A549 (cell line): ENCODE data around the gene IL21R. TPM values are rescaled to one million over a fixed set of nuclear protein-coding genes. Genes with fewer than 3 reads are reported as not detected.

Experiments used
- ATAC-seq, 2 experiments: fragments of 200-7000 bp in 1 of 2; fragments of >200 bp in 1 of 2; cut with Nextera tagmentation in 1 of 2; cut with Tn5 transposase in 1 of 2; 3 replicates each; pipeline versions ENCODE4 v1.8.0 to v1.9.1; 2018 to 2020; ENCODE audit warnings: mild to moderate bottlenecking in 1 of 2, moderate library complexity in 1 of 2
- CTCF ChIA-PET: fragments of 300-600 bp; sonication (Branson Sonifier 250); formaldehyde crosslinking; extraction: SDS; loops from one replicate; lab custom pipeline; 2021; ENCODE audit warnings: antibody characterized with exemption, inconsistent platforms; lab: Yijun Ruan, JAX
- POLR2A ChIA-PET: fragments of 350-600 bp; formaldehyde crosslinking; extraction: SDS; loops from one replicate; lab custom pipeline; 2021; ENCODE audit warnings: antibody characterized with exemption, inconsistent platforms; lab: Yijun Ruan, JAX
- DNase-seq, 2 experiments: peaks; one replicate each; pipeline versions ENCODE4 v3.0.0 to v3.0.0-alpha.2; 2011 to 2016; ENCODE audit warnings: low read depth in 1 of 2, low spot score in 1 of 2
- FAIRE-seq: peaks from 2 replicates; lab custom pipeline; 2011; peaks lifted over from hg19 to GRCh38; lab: Jason Lieb, UNC
- H3K27ac ChIP-seq, 2 experiments: fragments of >200 bp; sonication (Bioruptor Twin); formaldehyde crosslinking; 3 replicates each; pipeline ENCODE4 v1.5.1; 2016 to 2017
- H3K4me1 ChIP-seq: fragments of >200 bp; sonication (Bioruptor Twin); formaldehyde crosslinking; 3 replicates; pipeline ENCODE4 v1.6.1; 2016
- H3K4me2 ChIP-seq: fragments of >200 bp; sonication (Bioruptor Twin); formaldehyde crosslinking; 3 replicates; pipeline ENCODE4 v1.6.1; 2016
- H3K4me3 ChIP-seq: fragments of >200 bp; sonication (Bioruptor Twin); formaldehyde crosslinking; 3 replicates; pipeline ENCODE4 v1.5.1; 2016
- H3K9me3 ChIP-seq: fragments of >200 bp; sonication (Bioruptor Twin); formaldehyde crosslinking; 3 replicates; pipeline ENCODE4 v1.6.1; 2016
- CHD4 ChIP-seq: fragments of 200-600 bp; sonication (generic); IDR thresholded peaks from 2 replicates; pipeline ENCODE4 v1.6.1; 2016; ENCODE audit warnings: antibody characterized with exemption, mild to moderate bottlenecking, borderline replicate concordance
- GATA3 ChIP-seq: IDR thresholded peaks from 2 replicates; pipeline ENCODE4 v1.6.1; 2012; ENCODE audit warnings: borderline replicate concordance
- HOXB5 ChIP-seq: fragments of 250-450 bp; sonication (Bioruptor Pico); IDR thresholded peaks from 2 replicates; pipeline ENCODE4 v1.5.0; 2020; ENCODE audit warnings: mild to moderate bottlenecking, moderate library complexity
- JUN ChIP-seq, 2 experiments: fragments of >200 bp; sonication (Bioruptor Twin); formaldehyde crosslinking; IDR thresholded peaks; 2 replicates in 1 of 2; 3 replicates in 1 of 2; pipeline ENCODE4 v1.6.1; 2016 to 2017
- KDM5A ChIP-seq: fragments of 200-600 bp; sonication (generic); IDR thresholded peaks from 2 replicates; pipeline ENCODE4 v1.6.1; 2016; ENCODE audit warnings: antibody characterized with exemption, mild to moderate bottlenecking
- NPAS2 ChIP-seq: fragments of 250-450 bp; sonication (Bioruptor Pico); IDR thresholded peaks from 2 replicates; pipeline ENCODE4 v1.8.0; 2022; ENCODE audit warnings: mild to moderate bottlenecking, moderate library complexity, borderline replicate concordance
- NR3C1 ChIP-seq: fragments of >200 bp; sonication (Bioruptor Twin); formaldehyde crosslinking; IDR thresholded peaks from 3 replicates; pipeline ENCODE4 v1.6.1; 2017
- RCOR1 ChIP-seq: fragments of 150-350 bp; IDR thresholded peaks from 2 replicates; pipeline ENCODE4 v1.6.1; 2014; ENCODE audit warnings: antibody characterized with exemption, low read length, low read depth
- RNF2 ChIP-seq: fragments of 200-600 bp; sonication (generic); IDR thresholded peaks from 2 replicates; pipeline ENCODE4 v1.6.1; 2016; ENCODE audit warnings: low read depth, mild to moderate bottlenecking, antibody characterized with exemption, moderate library complexity, borderline replicate concordance
- SREBF2 ChIP-seq: fragments of 450-650 bp; IDR thresholded peaks from 2 replicates; pipeline ENCODE4 v1.6.1; 2014; ENCODE audit warnings: mild to moderate bottlenecking, moderate library complexity
- TP53 ChIP-seq: fragments of 250-450 bp; sonication (Bioruptor Pico); IDR thresholded peaks from 2 replicates; pipeline ENCODE4 v1.5.0; 2021; ENCODE audit warnings: mild to moderate bottlenecking, moderate library complexity
- USF2 ChIP-seq: fragments of 450-650 bp; IDR thresholded peaks from 2 replicates; pipeline ENCODE4 v1.6.1; 2014; ENCODE audit warnings: antibody characterized with exemption
- ZNF302 ChIP-seq: fragments of 250-450 bp; sonication (Bioruptor Pico); IDR thresholded peaks from 2 replicates; pipeline ENCODE4 v1.9.0; 2021; ENCODE audit warnings: inconsistent platforms, mild to moderate bottlenecking, moderate library complexity
- WGBS: methylation state at CpG from one replicate; pipeline ENCODE4 v1.1.6; 2017; ENCODE audit errors: missing lambda C conversion rate; 5-methylcytosine and 5-hydroxymethylcytosine counted together
- polyA plus RNA-seq, 4 experiments: library from polyadenylated mRNA; depleted of rRNA in 3 of 4; stranded (reverse); fragments of >200 nt; fragmentation: RNase III in 1 of 4; extraction: RNeasy Plus Mini Kit Qiagen cat#74134 plus additional on column Dnase treatment in 1 of 4; gene quantifications; 2 replicates in 3 of 4; 3 replicates in 1 of 4; pipeline ENCODE4 v1.2.3, GENCODE V29; 2011 to 2017
- TF ChIP-seq, protein P1 (sequence below): fragments of >200 bp; sonication (Bioruptor Twin); formaldehyde crosslinking; IDR thresholded peaks from 3 replicates; pipeline ENCODE4 v1.5.1; 2016
- TF ChIP-seq, protein P2 (sequence below): fragments of >200 bp; sonication (Bioruptor Twin); formaldehyde crosslinking; IDR thresholded peaks from 3 replicates; pipeline ENCODE4 v1.6.1; 2016
- TF ChIP-seq, protein P3 (sequence below): IDR thresholded peaks from 2 replicates; pipeline ENCODE4 v1.6.1; 2012
- TF ChIP-seq, protein P4 (sequence below): fragments of 200-600 bp; sonication (generic); IDR thresholded peaks from 2 replicates; pipeline ENCODE4 v1.6.1; 2016; ENCODE audit warnings: antibody characterized with exemption, mild to moderate bottlenecking, moderate library complexity
- TF ChIP-seq, protein P5 (sequence below): fragments of 150-350 bp; IDR thresholded peaks from 2 replicates; pipeline ENCODE4 v1.6.1; 2014; ENCODE audit warnings: low read depth, mild to moderate bottlenecking, low read length

The IL21R gene
- polyA plus RNA-seq, 2 of the 4 experiments (the other 2 are of a cell fraction) = 0.04 to 0.09 TPM

- WGBS = 24% methylated on average over 4 of the region's 4 CpGs
- no peak for FAIRE-seq
- TF ChIP-seq, protein P1, sequence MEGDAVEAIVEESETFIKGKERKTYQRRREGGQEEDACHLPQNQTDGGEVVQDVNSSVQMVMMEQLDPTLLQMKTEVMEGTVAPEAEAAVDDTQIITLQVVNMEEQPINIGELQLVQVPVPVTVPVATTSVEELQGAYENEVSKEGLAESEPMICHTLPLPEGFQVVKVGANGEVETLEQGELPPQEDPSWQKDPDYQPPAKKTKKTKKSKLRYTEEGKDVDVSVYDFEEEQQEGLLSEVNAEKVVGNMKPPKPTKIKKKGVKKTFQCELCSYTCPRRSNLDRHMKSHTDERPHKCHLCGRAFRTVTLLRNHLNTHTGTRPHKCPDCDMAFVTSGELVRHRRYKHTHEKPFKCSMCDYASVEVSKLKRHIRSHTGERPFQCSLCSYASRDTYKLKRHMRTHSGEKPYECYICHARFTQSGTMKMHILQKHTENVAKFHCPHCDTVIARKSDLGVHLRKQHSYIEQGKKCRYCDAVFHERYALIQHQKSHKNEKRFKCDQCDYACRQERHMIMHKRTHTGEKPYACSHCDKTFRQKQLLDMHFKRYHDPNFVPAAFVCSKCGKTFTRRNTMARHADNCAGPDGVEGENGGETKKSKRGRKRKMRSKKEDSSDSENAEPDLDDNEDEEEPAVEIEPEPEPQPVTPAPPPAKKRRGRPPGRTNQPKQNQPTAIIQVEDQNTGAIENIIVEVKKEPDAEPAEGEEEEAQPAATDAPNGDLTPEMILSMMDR = no peak
- TF ChIP-seq, protein P2, sequence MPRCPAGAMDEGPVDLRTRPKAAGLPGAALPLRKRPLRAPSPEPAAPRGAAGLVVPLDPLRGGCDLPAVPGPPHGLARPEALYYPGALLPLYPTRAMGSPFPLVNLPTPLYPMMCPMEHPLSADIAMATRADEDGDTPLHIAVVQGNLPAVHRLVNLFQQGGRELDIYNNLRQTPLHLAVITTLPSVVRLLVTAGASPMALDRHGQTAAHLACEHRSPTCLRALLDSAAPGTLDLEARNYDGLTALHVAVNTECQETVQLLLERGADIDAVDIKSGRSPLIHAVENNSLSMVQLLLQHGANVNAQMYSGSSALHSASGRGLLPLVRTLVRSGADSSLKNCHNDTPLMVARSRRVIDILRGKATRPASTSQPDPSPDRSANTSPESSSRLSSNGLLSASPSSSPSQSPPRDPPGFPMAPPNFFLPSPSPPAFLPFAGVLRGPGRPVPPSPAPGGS = no peak
- TF ChIP-seq, protein P3, sequence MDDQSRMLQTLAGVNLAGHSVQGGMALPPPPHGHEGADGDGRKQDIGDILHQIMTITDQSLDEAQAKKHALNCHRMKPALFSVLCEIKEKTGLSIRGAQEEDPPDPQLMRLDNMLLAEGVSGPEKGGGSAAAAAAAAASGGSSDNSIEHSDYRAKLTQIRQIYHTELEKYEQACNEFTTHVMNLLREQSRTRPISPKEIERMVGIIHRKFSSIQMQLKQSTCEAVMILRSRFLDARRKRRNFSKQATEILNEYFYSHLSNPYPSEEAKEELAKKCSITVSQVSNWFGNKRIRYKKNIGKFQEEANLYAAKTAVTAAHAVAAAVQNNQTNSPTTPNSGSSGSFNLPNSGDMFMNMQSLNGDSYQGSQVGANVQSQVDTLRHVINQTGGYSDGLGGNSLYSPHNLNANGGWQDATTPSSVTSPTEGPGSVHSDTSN = no peak
- TF ChIP-seq KDM5A (no peak), GATA3 (no peak), HOXB5 (CRISPR knock-in tag) (no peak), TP53 (CRISPR knock-in tag) (no peak), ZNF302 (CRISPR knock-in tag) (no peak), RNF2 (no peak), JUN (IDR thresholded peaks at IDR 0.05) (no peak), NR3C1 (no peak), NPAS2 (CRISPR knock-in tag) (no peak)
- TF ChIP-seq, protein P4, sequence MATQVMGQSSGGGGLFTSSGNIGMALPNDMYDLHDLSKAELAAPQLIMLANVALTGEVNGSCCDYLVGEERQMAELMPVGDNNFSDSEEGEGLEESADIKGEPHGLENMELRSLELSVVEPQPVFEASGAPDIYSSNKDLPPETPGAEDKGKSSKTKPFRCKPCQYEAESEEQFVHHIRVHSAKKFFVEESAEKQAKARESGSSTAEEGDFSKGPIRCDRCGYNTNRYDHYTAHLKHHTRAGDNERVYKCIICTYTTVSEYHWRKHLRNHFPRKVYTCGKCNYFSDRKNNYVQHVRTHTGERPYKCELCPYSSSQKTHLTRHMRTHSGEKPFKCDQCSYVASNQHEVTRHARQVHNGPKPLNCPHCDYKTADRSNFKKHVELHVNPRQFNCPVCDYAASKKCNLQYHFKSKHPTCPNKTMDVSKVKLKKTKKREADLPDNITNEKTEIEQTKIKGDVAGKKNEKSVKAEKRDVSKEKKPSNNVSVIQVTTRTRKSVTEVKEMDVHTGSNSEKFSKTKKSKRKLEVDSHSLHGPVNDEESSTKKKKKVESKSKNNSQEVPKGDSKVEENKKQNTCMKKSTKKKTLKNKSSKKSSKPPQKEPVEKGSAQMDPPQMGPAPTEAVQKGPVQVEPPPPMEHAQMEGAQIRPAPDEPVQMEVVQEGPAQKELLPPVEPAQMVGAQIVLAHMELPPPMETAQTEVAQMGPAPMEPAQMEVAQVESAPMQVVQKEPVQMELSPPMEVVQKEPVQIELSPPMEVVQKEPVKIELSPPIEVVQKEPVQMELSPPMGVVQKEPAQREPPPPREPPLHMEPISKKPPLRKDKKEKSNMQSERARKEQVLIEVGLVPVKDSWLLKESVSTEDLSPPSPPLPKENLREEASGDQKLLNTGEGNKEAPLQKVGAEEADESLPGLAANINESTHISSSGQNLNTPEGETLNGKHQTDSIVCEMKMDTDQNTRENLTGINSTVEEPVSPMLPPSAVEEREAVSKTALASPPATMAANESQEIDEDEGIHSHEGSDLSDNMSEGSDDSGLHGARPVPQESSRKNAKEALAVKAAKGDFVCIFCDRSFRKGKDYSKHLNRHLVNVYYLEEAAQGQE = no peak
- TF ChIP-seq, all 56 proteins: peak for 0
- DNase-seq (no peak), ATAC-seq (no peak)
- no peak overlapping the region for H3K4me2 ChIP-seq
- H3K4me3 ChIP-seq = no peak overlapping the region
- H3K27ac ChIP-seq = no peak overlapping the region
- CTCF ChIA-PET = no interaction called here
- H3K9me3 ChIP-seq = peaks cover 23% of the 10 kb centered on the region; the same call in 2 of the 3 replicates
- POLR2A ChIA-PET = no interaction called here
- H3K4me1 ChIP-seq = no peaks in the 10 kb centered on the region
Observed at GRCh38 chr16:27417047-27417671, 15.2 kb downstream of the IL21R start.

GRCh38 chr16:27421961-27422740 is 20.2 kb downstream of the IL21R start:
- POLR2A ChIA-PET = no interaction called here

More at GRCh38 chr16:27421961-27422740, 20.2 kb downstream of the IL21R start:
- H3K4me2 ChIP-seq = no peak overlapping the region
- DNase-seq (no peak), ATAC-seq (no peak), FAIRE-seq (no peak)
- no peak overlapping the region for H3K27ac ChIP-seq
- no peak overlapping the region for H3K4me3 ChIP-seq
- CTCF ChIA-PET = no interaction called here
- H3K9me3 ChIP-seq = peaks cover 36% of the 10 kb centered on the region
- H3K4me1 ChIP-seq = 0 out of 3 replicates have a peak, but pooled peaks cover 2% of the 10 kb centered on the region
- TF ChIP-seq RCOR1 (no peak), SREBF2 (no peak), CHD4 (no peak), USF2 (no peak)
- TF ChIP-seq, protein P5, sequence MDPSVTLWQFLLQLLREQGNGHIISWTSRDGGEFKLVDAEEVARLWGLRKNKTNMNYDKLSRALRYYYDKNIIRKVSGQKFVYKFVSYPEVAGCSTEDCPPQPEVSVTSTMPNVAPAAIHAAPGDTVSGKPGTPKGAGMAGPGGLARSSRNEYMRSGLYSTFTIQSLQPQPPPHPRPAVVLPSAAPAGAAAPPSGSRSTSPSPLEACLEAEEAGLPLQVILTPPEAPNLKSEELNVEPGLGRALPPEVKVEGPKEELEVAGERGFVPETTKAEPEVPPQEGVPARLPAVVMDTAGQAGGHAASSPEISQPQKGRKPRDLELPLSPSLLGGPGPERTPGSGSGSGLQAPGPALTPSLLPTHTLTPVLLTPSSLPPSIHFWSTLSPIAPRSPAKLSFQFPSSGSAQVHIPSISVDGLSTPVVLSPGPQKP = no peak
- TF ChIP-seq, protein P1 = no peak
